GM23338 (cell line): ENCODE data around the gene MUC22. TPM values are rescaled to one million over a fixed set of nuclear protein-coding genes. Genes with fewer than 3 reads are reported as not detected.
A peak's percentile ranks its signal among the peaks of the same experiment; 100 is the strongest.

Experiments used
- ATAC-seq: fragments of 200-7000 bp; cut with Tn5 transposase; 3 replicates; pipeline ENCODE4 v1.9.1; 2020
- DNase-seq: peaks from one replicate; pipeline ENCODE4 v3.0.0-alpha.2; 2015; ENCODE audit warnings: low spot score
- H2AFZ ChIP-seq: fragments of 200-600 bp; sonication (generic); 2 replicates; pipeline ENCODE4 v1.8.0; 2016; ENCODE audit warnings: antibody characterized with exemption, mild to moderate bottlenecking, moderate library complexity
- H3F3A ChIP-seq: fragments of 200-600 bp; sonication (generic); replicated peaks from 2 replicates; pipeline ENCODE4 v1.8.0; 2017; ENCODE audit warnings: antibody characterized with exemption, mixed run types, low read depth
- H3K27ac ChIP-seq: fragments of 200-600 bp; sonication (generic); 2 replicates; pipeline ENCODE4 v1.6.1; 2016; ENCODE audit warnings: low read depth
- H3K27me3 ChIP-seq: fragments of 200-600 bp; sonication (generic); 2 replicates; pipeline ENCODE4 v1.8.0; 2016; ENCODE audit warnings: mild to moderate bottlenecking, mixed run types, moderate library complexity; ENCODE audit not compliant: insufficient read depth
- H3K36me3 ChIP-seq: fragments of 200-600 bp; sonication (generic); 2 replicates; pipeline ENCODE4 v1.8.0; 2016; ENCODE audit warnings: mild to moderate bottlenecking; ENCODE audit not compliant: insufficient read depth
- H3K4me1 ChIP-seq: fragments of 200-600 bp; sonication (generic); 2 replicates; pipeline ENCODE4 v1.8.0; 2016; ENCODE audit warnings: mild to moderate bottlenecking, moderate library complexity; ENCODE audit not compliant: insufficient read depth
- H3K4me2 ChIP-seq: fragments of 200-600 bp; sonication (generic); 2 replicates; pipeline ENCODE4 v1.7.1; 2017; ENCODE audit warnings: mixed run types
- H3K4me3 ChIP-seq: fragments of 200-600 bp; sonication (generic); 2 replicates; pipeline ENCODE4 v1.6.1; 2016; ENCODE audit warnings: mixed run types
- H3K79me2 ChIP-seq: fragments of 200-600 bp; sonication (generic); replicated peaks from 2 replicates; pipeline ENCODE4 v1.8.0; 2017; ENCODE audit warnings: mild to moderate bottlenecking; ENCODE audit not compliant: insufficient read depth
- H3K9me2 ChIP-seq: fragments of 200-600 bp; sonication (generic); 2 replicates; pipeline ENCODE4 v1.8.0; 2017; ENCODE audit not compliant: insufficient read depth
- H4K20me1 ChIP-seq: fragments of 200-600 bp; sonication (generic); replicated peaks from 2 replicates; pipeline ENCODE4 v1.8.0; 2017; ENCODE audit warnings: mild to moderate bottlenecking; ENCODE audit not compliant: insufficient read depth
- H3K27ac Mint-ChIP-seq: 2 replicates; pipeline ENCODE4 v1.8.0; 2020; ENCODE audit warnings: inconsistent platforms, mild to moderate bottlenecking, moderate library complexity, mixed read lengths
- H3K27me3 Mint-ChIP-seq: 3 replicates; pipeline ENCODE4 v1.8.0; 2022; ENCODE audit warnings: low read depth, mild to moderate bottlenecking, moderate library complexity, mixed read lengths, inconsistent platforms; ENCODE audit not compliant: insufficient read depth, poor library complexity
- H3K36me3 Mint-ChIP-seq: 3 replicates; pipeline ENCODE4 v1.8.0; 2021; ENCODE audit warnings: low read depth, mild to moderate bottlenecking, inconsistent platforms, moderate library complexity, mixed read lengths
- H3K4me1 Mint-ChIP-seq: 3 replicates; pipeline ENCODE4 v1.8.0; 2020; ENCODE audit warnings: mild to moderate bottlenecking, inconsistent platforms, mixed read lengths
- H3K4me3 Mint-ChIP-seq: 3 replicates; pipeline ENCODE4 v1.8.0; 2021; ENCODE audit warnings: moderate library complexity, mild to moderate bottlenecking, inconsistent platforms, mixed read lengths
- H3K9me3 Mint-ChIP-seq: 3 replicates; pipeline ENCODE4 v1.8.0; 2020; ENCODE audit warnings: moderate library complexity, mild to moderate bottlenecking, inconsistent platforms, mixed read lengths
- CREB1 ChIP-seq: fragments of 250-450 bp; sonication (Bioruptor Pico); IDR thresholded peaks from 2 replicates; pipeline ENCODE4 v1.5.0; 2020; ENCODE audit warnings: low read depth, mild to moderate bottlenecking, moderate library complexity
- EZH2 ChIP-seq: fragments of 200-600 bp; sonication (generic); IDR thresholded peaks from one replicate; pipeline ENCODE4 v1.8.0; 2017; ENCODE audit warnings: antibody characterized with exemption, mild to moderate bottlenecking, low read depth; ENCODE audit not compliant: unreplicated experiment
- EZH2phosphoT487 ChIP-seq: fragments of 200-600 bp; sonication (generic); IDR thresholded peaks from one replicate; pipeline ENCODE4 v1.8.1; 2018; ENCODE audit warnings: antibody characterized with exemption; ENCODE audit not compliant: unreplicated experiment
- JUNB ChIP-seq: IDR thresholded peaks from one replicate; pipeline ENCODE4 v1.6.1; 2016; ENCODE audit warnings: antibody characterized with exemption; ENCODE audit not compliant: unreplicated experiment
- NANOG ChIP-seq: IDR thresholded peaks from 2 replicates; pipeline ENCODE4 v1.6.1; 2016; ENCODE audit warnings: antibody characterized with exemption, borderline replicate concordance
- POLR2AphosphoS5 ChIP-seq: IDR thresholded peaks from 2 replicates; pipeline ENCODE4 v1.6.1; 2016; ENCODE audit warnings: antibody characterized with exemption, low read depth
- STAT1 ChIP-seq: IDR thresholded peaks from one replicate; pipeline ENCODE4 v1.6.1; 2016; ENCODE audit warnings: antibody characterized with exemption; ENCODE audit not compliant: unreplicated experiment
- ZNF114 ChIP-seq: fragments of 250-450 bp; sonication (Bioruptor Pico); IDR thresholded peaks from 2 replicates; pipeline ENCODE4 v1.5.0; 2020; ENCODE audit warnings: mild to moderate bottlenecking, moderate library complexity
- ZNF331 ChIP-seq: fragments of 250-450 bp; sonication (Bioruptor Pico); IDR thresholded peaks from 2 replicates; pipeline ENCODE4 v1.5.0; 2020; ENCODE audit warnings: low read depth, mild to moderate bottlenecking, moderate library complexity
- polyA plus RNA-seq: library from polyadenylated mRNA; unstranded; fragments of >200 nt; fragmentation: Nextera tagmentation; extraction: Ambion mirVana; gene quantifications from 2 replicates; pipeline ENCODE4 v1.2.1, GENCODE V29; 2016
- total RNA-seq: library from RNA; depleted of rRNA; stranded (reverse); fragments of >200 nt; shearing (Covaris generic); gene quantifications from 2 replicates; pipeline ENCODE4 v1.2.3, GENCODE V29; 2014
- TF ChIP-seq, protein P1 (sequence below), 2 experiments: fragments of 200-600 bp in 1 of 2; sonication (generic) in 1 of 2; conservative IDR thresholded peaks; 2 replicates each; pipeline versions ENCODE4 v1.5.1 to v1.6.1; 2016 to 2017; ENCODE audit warnings: antibody characterized with exemption in 2 of 2, low read depth in 2 of 2, mild to moderate bottlenecking in 2 of 2, moderate library complexity in 1 of 2
- TF ChIP-seq, protein P2 (sequence below): fragments of 250-450 bp; sonication (Bioruptor Pico); IDR thresholded peaks from 2 replicates; pipeline ENCODE4 v1.5.0; 2020; ENCODE audit warnings: mild to moderate bottlenecking, moderate library complexity
- TF ChIP-seq, protein P3 (sequence below): IDR thresholded peaks from one replicate; pipeline ENCODE4 v1.6.1; 2018; ENCODE audit warnings: antibody characterized with exemption; ENCODE audit not compliant: unreplicated experiment
- TF ChIP-seq, protein P4 (sequence below): IDR thresholded peaks from 2 replicates; pipeline ENCODE4 v1.6.1; 2016; ENCODE audit warnings: antibody characterized with exemption

Gene MUC22
- total and polyA plus RNA-seq, 2 experiments from 2014 or later = not detected

DNA sequence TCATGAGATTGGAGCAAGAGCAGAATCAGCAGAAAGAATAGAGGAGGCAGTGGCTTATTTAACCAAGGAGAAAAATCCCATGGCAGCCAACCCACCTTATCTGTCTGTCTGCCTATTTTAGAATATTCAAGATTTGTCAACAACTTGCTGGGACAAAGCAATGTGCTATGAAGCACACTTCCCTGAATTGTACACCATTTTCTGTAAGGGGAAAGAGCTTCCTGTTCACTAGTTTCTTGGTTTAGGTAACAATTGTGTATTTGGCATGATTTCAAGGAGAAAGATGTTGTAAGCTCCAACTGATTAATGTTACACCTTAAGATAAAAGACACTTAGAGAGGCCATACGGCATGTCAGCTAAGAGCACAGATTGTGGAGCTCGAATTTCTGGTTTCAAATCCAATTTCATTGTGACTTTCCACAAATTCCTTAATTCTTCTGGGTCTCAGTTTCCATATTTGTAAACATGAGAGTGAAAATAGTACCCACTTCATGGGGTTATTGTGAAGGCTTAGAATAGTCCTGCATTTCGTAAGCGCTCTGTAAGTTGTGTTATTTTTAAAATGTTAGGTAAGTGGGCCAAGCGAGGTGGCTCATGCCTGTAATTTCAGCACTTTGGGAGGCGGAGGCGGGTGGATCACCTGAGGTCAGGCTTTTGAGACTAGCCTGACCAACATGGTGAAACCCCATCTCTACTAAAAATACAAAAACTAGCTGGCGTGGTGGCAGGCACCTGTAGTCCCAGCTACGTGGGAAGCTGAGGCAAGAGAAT is 4.8 kb upstream of the MUC22 start:
- Mint-ChIP-seq H3K36me3 (no peaks in the 10 kb centered on the region), H3K27me3 (peaks cover 4% of the 10 kb centered on the region), H3K27ac (no peak overlapping the region), H3K4me3 (no peak overlapping the region), H3K9me3 (no peaks in the 10 kb centered on the region), H3K4me1 (no peaks in the 10 kb centered on the region; the same call in 2 of the 3 replicates)
- TF ChIP-seq ZNF331 (CRISPR knock-in tag) = no peak
- TF ChIP-seq, protein P1, sequence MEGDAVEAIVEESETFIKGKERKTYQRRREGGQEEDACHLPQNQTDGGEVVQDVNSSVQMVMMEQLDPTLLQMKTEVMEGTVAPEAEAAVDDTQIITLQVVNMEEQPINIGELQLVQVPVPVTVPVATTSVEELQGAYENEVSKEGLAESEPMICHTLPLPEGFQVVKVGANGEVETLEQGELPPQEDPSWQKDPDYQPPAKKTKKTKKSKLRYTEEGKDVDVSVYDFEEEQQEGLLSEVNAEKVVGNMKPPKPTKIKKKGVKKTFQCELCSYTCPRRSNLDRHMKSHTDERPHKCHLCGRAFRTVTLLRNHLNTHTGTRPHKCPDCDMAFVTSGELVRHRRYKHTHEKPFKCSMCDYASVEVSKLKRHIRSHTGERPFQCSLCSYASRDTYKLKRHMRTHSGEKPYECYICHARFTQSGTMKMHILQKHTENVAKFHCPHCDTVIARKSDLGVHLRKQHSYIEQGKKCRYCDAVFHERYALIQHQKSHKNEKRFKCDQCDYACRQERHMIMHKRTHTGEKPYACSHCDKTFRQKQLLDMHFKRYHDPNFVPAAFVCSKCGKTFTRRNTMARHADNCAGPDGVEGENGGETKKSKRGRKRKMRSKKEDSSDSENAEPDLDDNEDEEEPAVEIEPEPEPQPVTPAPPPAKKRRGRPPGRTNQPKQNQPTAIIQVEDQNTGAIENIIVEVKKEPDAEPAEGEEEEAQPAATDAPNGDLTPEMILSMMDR (conservative IDR thresholded peaks at IDR 0.05; ENCODE audit: low read depth in 2 of 2) = no peak
- no peak for TF ChIP-seq EZH2phosphoT487
- TF ChIP-seq, protein P2, sequence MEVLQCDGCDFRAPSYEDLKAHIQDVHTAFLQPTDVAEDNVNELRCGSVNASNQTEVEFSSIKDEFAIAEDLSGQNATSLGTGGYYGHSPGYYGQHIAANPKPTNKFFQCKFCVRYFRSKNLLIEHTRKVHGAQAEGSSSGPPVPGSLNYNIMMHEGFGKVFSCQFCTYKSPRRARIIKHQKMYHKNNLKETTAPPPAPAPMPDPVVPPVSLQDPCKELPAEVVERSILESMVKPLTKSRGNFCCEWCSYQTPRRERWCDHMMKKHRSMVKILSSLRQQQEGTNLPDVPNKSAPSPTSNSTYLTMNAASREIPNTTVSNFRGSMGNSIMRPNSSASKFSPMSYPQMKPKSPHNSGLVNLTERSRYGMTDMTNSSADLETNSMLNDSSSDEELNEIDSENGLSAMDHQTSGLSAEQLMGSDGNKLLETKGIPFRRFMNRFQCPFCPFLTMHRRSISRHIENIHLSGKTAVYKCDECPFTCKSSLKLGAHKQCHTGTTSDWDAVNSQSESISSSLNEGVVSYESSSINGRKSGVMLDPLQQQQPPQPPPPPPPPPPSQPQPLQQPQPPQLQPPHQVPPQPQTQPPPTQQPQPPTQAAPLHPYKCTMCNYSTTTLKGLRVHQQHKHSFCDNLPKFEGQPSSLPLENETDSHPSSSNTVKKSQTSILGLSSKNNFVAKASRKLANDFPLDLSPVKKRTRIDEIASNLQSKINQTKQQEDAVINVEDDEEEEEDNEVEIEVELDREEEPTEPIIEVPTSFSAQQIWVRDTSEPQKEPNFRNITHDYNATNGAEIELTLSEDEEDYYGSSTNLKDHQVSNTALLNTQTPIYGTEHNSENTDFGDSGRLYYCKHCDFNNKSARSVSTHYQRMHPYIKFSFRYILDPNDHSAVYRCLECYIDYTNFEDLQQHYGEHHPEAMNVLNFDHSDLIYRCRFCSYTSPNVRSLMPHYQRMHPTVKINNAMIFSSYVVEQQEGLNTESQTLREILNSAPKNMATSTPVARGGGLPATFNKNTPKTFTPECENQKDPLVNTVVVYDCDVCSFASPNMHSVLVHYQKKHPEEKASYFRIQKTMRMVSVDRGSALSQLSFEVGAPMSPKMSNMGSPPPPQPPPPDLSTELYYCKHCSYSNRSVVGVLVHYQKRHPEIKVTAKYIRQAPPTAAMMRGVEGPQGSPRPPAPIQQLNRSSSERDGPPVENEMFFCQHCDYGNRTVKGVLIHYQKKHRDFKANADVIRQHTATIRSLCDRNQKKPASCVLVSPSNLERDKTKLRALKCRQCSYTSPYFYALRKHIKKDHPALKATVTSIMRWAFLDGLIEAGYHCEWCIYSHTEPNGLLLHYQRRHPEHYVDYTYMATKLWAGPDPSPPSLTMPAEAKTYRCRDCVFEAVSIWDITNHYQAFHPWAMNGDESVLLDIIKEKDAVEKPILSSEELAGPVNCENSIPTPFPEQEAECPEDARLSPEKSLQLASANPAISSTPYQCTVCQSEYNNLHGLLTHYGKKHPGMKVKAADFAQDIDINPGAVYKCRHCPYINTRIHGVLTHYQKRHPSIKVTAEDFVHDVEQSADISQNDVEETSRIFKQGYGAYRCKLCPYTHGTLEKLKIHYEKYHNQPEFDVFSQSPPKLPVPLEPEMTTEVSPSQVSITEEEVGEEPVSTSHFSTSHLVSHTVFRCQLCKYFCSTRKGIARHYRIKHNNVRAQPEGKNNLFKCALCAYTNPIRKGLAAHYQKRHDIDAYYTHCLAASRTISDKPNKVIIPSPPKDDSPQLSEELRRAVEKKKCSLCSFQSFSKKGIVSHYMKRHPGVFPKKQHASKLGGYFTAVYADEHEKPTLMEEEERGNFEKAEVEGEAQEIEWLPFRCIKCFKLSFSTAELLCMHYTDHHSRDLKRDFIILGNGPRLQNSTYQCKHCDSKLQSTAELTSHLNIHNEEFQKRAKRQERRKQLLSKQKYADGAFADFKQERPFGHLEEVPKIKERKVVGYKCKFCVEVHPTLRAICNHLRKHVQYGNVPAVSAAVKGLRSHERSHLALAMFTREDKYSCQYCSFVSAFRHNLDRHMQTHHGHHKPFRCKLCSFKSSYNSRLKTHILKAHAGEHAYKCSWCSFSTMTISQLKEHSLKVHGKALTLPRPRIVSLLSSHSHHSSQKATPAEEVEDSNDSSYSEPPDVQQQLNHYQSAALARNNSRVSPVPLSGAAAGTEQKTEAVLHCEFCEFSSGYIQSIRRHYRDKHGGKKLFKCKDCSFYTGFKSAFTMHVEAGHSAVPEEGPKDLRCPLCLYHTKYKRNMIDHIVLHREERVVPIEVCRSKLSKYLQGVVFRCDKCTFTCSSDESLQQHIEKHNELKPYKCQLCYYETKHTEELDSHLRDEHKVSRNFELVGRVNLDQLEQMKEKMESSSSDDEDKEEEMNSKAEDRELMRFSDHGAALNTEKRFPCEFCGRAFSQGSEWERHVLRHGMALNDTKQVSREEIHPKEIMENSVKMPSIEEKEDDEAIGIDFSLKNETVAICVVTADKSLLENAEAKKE (CRISPR knock-in tag) = no peak
- TF ChIP-seq CREB1 (CRISPR knock-in tag) = no peak
- TF ChIP-seq, protein P3, sequence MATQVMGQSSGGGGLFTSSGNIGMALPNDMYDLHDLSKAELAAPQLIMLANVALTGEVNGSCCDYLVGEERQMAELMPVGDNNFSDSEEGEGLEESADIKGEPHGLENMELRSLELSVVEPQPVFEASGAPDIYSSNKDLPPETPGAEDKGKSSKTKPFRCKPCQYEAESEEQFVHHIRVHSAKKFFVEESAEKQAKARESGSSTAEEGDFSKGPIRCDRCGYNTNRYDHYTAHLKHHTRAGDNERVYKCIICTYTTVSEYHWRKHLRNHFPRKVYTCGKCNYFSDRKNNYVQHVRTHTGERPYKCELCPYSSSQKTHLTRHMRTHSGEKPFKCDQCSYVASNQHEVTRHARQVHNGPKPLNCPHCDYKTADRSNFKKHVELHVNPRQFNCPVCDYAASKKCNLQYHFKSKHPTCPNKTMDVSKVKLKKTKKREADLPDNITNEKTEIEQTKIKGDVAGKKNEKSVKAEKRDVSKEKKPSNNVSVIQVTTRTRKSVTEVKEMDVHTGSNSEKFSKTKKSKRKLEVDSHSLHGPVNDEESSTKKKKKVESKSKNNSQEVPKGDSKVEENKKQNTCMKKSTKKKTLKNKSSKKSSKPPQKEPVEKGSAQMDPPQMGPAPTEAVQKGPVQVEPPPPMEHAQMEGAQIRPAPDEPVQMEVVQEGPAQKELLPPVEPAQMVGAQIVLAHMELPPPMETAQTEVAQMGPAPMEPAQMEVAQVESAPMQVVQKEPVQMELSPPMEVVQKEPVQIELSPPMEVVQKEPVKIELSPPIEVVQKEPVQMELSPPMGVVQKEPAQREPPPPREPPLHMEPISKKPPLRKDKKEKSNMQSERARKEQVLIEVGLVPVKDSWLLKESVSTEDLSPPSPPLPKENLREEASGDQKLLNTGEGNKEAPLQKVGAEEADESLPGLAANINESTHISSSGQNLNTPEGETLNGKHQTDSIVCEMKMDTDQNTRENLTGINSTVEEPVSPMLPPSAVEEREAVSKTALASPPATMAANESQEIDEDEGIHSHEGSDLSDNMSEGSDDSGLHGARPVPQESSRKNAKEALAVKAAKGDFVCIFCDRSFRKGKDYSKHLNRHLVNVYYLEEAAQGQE = no peak
- TF ChIP-seq NANOG = no peak
- no peak for TF ChIP-seq EZH2
- no peak for TF ChIP-seq POLR2AphosphoS5
- TF ChIP-seq, protein P4, sequence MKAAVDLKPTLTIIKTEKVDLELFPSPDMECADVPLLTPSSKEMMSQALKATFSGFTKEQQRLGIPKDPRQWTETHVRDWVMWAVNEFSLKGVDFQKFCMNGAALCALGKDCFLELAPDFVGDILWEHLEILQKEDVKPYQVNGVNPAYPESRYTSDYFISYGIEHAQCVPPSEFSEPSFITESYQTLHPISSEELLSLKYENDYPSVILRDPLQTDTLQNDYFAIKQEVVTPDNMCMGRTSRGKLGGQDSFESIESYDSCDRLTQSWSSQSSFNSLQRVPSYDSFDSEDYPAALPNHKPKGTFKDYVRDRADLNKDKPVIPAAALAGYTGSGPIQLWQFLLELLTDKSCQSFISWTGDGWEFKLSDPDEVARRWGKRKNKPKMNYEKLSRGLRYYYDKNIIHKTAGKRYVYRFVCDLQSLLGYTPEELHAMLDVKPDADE = no peak
- no peak for TF ChIP-seq STAT1
- TF ChIP-seq ZNF114 = no peak
- TF ChIP-seq JUNB = no peak
- Histone ChIP-seq H3K9me2 (no peaks in the 10 kb centered on the region; the same call in 1 of the 2 replicates), H4K20me1 (no peaks in the 10 kb centered on the region), H3K4me3 (no peak overlapping the region), H3K4me2 (no peak overlapping the region), H3K79me2 (no peaks in the 10 kb centered on the region), H3K4me1 (no peaks in the 10 kb centered on the region), H3K36me3 (no peaks in the 10 kb centered on the region), H3K27ac (no peak overlapping the region), H3K27me3 (no peaks in the 10 kb centered on the region), H2AFZ (peak overlapping the region; percentile 29; the same call in 1 of the 2 replicates), H3F3A (no peaks in the 10 kb centered on the region)
- DNase-seq (no peak), ATAC-seq (no peak)
